A673 (cell line): ENCODE results near the gene GIMAP8. TPM values are rescaled to one million over a fixed set of nuclear protein-coding genes. Genes with fewer than 3 reads are reported as not detected.

Experiments
- BruUV-seq: library from RNA; stranded (reverse); fragments of 400-500 nt; replicated peaks from 2 replicates; lab custom pipeline; 2021; lab: Mats Ljungman, UMichigan
- CTCF ChIA-PET: fragments of 300-600 bp; sonication (Branson Sonifier 250); formaldehyde crosslinking; loops from one replicate; lab custom pipeline; 2022; ENCODE audit warnings: antibody characterized with exemption; lab: Charles Lee
- POLR2A ChIA-PET: fragments of 300-600 bp; sonication (Branson Sonifier 250); formaldehyde crosslinking; loops from one replicate; lab custom pipeline; 2022; ENCODE audit warnings: antibody characterized with exemption; ENCODE audit not compliant: low non-redundant PET; lab: Charles Lee
- DNase-seq: peaks from one replicate; pipeline ENCODE4 v3.0.0-alpha.2; 2015; ENCODE audit warnings: low spot score
- H3K27ac ChIP-seq: fragments of 200-600 bp; sonication (generic); 2 replicates; pipeline ENCODE4 v1.5.1; 2016; ENCODE audit warnings: mixed run types, low read depth, mild to moderate bottlenecking, mixed read lengths, antibody characterized with exemption, low read length; ENCODE audit not compliant: poor library complexity, severe bottlenecking
- H3K27me3 ChIP-seq: fragments of 200-600 bp; sonication (generic); replicated peaks from 2 replicates; pipeline ENCODE4 v1.6.1; 2017; ENCODE audit warnings: mixed run types, low read depth, mild to moderate bottlenecking, mixed read lengths, antibody characterized with exemption, low read length; ENCODE audit not compliant: insufficient read depth, poor library complexity
- H3K36me3 ChIP-seq: fragments of 200-600 bp; sonication (generic); 2 replicates; pipeline ENCODE4 v1.6.1; 2016; ENCODE audit warnings: mixed run types, mild to moderate bottlenecking, mixed read lengths, antibody characterized with exemption, low read length; ENCODE audit not compliant: insufficient read depth, poor library complexity, severe bottlenecking
- H3K4me1 ChIP-seq: fragments of 200-600 bp; sonication (generic); 2 replicates; pipeline ENCODE4 v1.6.1; 2017; ENCODE audit warnings: mixed run types, mild to moderate bottlenecking, mixed read lengths, antibody characterized with exemption, low read length; ENCODE audit not compliant: insufficient read depth, poor library complexity, severe bottlenecking
- H3K4me3 ChIP-seq: fragments of 200-600 bp; sonication (generic); 2 replicates; pipeline ENCODE4 v1.5.1; 2016; ENCODE audit warnings: low read depth, mixed run types, mild to moderate bottlenecking, mixed read lengths, low read length; ENCODE audit not compliant: poor library complexity, severe bottlenecking
- H3K9me3 ChIP-seq: fragments of 200-600 bp; sonication (generic); 2 replicates; pipeline ENCODE4 v1.6.1; 2016; ENCODE audit warnings: mixed run types, low read depth, mild to moderate bottlenecking, mixed read lengths, antibody characterized with exemption, low read length; ENCODE audit not compliant: poor library complexity, severe bottlenecking
- EZH2 ChIP-seq: fragments of 200-600 bp; sonication (generic); IDR thresholded peaks from 2 replicates; pipeline ENCODE4 v1.6.1; 2017; ENCODE audit warnings: borderline replicate concordance, low read depth, mild to moderate bottlenecking, mixed read lengths, antibody characterized with exemption, low read length; ENCODE audit not compliant: poor library complexity, severe bottlenecking
- intact Hi-C: fragments of 100-400 bp; cut with micrococcal nuclease; formaldehyde crosslinking; loops from one replicate; pipeline ENCODE4 v1.10.0; 2022; ENCODE audit not compliant: unreplicated experiment
- total RNA-seq: library from RNA; stranded (reverse); gene quantifications from 2 replicates; pipeline ENCODE4 v1.2.3, GENCODE V29; 2021
- TF ChIP-seq, protein P1 (sequence below): fragments of 300-800, 200-600 bp; sonication (generic); conservative IDR thresholded peaks from 2 replicates; pipeline ENCODE4 v1.5.1; 2017; ENCODE audit warnings: low read depth, mild to moderate bottlenecking, antibody characterized with exemption, low read length, moderate library complexity, mixed read lengths

Gene GIMAP8
- total RNA-seq, 1 experiment from 2014 or later, result not detected

DNA sequence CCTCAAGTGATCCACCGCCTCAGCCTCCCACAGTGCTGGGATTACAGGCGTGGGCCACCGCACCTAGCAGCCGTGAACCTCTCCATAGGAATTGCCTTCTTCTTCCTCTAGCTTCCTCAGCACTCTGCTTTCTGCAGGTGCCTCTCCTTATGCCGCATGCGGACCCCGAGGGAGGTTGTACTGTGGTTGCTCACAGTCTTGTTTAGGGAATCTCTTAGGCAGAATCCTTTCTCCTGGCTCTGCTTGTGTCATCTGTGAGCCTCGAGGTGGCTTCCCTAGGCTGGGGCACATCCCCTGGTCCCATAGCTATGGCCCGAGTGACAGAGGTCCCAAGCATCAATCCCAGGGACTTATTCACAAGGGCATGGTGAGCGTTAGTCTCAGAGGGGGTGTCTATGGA lies 33.2 kb upstream of the GIMAP8 start:
- intact Hi-C loops, result no loop called here
- no peak for DNase-seq

DNA sequence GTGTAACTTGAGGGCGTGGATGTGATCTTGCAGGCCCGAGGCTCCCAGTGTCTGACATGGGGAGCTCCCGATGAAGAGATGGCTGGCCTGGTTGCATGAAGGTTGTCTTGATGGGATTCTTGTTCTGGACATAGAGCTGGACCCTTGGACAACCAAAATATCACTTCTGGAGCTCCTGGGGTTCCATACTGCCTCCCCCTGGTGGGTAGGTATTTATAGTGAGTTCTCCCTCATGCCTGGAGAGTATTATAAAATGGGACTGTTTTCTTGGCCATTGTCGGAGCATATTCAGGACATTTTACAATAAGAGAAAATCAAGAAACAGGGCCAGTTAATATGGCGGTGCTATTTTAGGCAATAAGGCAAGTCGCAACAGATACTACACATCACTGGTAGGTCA lies 32.6 kb upstream of the GIMAP8 start:
- no TSS peak for BruUV-seq
- H3K36me3 ChIP-seq, result no peaks in the 10 kb centered on the region
- H3K27me3 ChIP-seq, result no peaks in the 10 kb centered on the region
- intact Hi-C loops, result no loop called here
- no peak for DNase-seq
- peaks cover 4% of the 10 kb centered on the region for H3K4me1 ChIP-seq
- POLR2A ChIA-PET, result no interaction called here
- TF ChIP-seq, protein P1, sequence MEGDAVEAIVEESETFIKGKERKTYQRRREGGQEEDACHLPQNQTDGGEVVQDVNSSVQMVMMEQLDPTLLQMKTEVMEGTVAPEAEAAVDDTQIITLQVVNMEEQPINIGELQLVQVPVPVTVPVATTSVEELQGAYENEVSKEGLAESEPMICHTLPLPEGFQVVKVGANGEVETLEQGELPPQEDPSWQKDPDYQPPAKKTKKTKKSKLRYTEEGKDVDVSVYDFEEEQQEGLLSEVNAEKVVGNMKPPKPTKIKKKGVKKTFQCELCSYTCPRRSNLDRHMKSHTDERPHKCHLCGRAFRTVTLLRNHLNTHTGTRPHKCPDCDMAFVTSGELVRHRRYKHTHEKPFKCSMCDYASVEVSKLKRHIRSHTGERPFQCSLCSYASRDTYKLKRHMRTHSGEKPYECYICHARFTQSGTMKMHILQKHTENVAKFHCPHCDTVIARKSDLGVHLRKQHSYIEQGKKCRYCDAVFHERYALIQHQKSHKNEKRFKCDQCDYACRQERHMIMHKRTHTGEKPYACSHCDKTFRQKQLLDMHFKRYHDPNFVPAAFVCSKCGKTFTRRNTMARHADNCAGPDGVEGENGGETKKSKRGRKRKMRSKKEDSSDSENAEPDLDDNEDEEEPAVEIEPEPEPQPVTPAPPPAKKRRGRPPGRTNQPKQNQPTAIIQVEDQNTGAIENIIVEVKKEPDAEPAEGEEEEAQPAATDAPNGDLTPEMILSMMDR, result peak; percentile 51
- TF ChIP-seq EZH2, result no peak
- H3K9me3 ChIP-seq, result no peaks in the 10 kb centered on the region
- H3K27ac ChIP-seq, result no peak overlapping the region
- no peak overlapping the region for H3K4me3 ChIP-seq
- CTCF ChIA-PET, result no interaction called here

More for the DNA sequence above, 33.2 kb upstream of the GIMAP8 start:
- H3K36me3 ChIP-seq, result no peaks in the 10 kb centered on the region
- H3K9me3 ChIP-seq, result no peaks in the 10 kb centered on the region
- TF ChIP-seq EZH2, result no peak
- TF ChIP-seq, protein P1, result no peak
- H3K4me3 ChIP-seq, result no peak overlapping the region
- POLR2A ChIA-PET, result no interaction called here
- CTCF ChIA-PET, result no interaction called here
- H3K27me3 ChIP-seq, result no peaks in the 10 kb centered on the region
- H3K4me1 ChIP-seq, result peaks cover 4% of the 10 kb centered on the region
- no TSS peak for BruUV-seq
- H3K27ac ChIP-seq, result no peak overlapping the region

DNA sequence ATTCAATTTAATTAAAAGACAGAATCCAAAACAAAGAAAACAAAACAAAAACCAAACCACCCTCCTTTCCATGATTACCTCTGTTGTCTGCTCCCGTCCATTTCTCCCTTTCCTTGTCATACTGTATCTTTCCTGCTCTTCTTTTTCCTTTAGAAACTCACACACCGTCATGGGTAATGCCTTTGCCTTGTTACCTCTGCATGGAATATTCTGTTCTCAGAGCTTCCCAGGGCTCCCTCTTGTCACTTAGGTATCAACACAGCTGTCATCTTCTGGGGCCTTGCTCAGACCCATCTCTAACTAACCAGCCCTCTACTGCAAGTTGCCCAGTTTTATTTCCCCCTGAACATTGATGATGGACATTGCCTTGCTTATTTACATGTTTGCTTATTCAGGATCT lies 30.2 kb upstream of the GIMAP8 start:
- Histone ChIP-seq H3K27ac (no peak overlapping the region), H3K9me3 (no peaks in the 10 kb centered on the region), H3K27me3 (no peaks in the 10 kb centered on the region), H3K36me3 (no peaks in the 10 kb centered on the region), H3K4me3 (no peak overlapping the region), H3K4me1 (peaks cover 4% of the 10 kb centered on the region)
- ChIA-PET CTCF (no interaction called here), POLR2A (no interaction called here)
- TF ChIP-seq, protein P1, result no peak
- no peak for TF ChIP-seq EZH2
- intact Hi-C loops, result loop anchor here (5.0 kb wide), 1 partner anchor 63 kb away; no protein-coding TSS in a partner anchor
- DNase-seq, result no peak
- no TSS peak for BruUV-seq
